Transverse colon (tissue), 4 donors: Measurements from ENCODE around the gene NKX1-1. TPM values are rescaled to one million over a fixed set of nuclear protein-coding genes. Genes with fewer than 3 reads are reported as not detected.

Experiments
- DNase-seq: peaks from one replicate; pipeline ENCODE4 v3.0.0-alpha.2; 2019
- H3K27ac ChIP-seq, 4 donors: fragments of 200-600 bp; sonication (generic); 2 replicates each; pipeline ENCODE4 v1.5.1; 2016 to 2018; ENCODE audit warnings: inconsistent platforms in 4 of 4
- H3K27me3 ChIP-seq: fragments of 200-600 bp; sonication (generic); 2 replicates; pipeline ENCODE4 v1.5.1; 2017; ENCODE audit warnings: inconsistent platforms
- H3K36me3 ChIP-seq, 4 donors: fragments of 200-600 bp; sonication (generic); 2 replicates each; pipeline ENCODE4 v1.5.1; 2017 to 2019; ENCODE audit warnings: inconsistent platforms in 4 of 4
- H3K4me1 ChIP-seq, 4 donors: fragments of 200-600 bp; sonication (generic); 2 replicates each; pipeline ENCODE4 v1.5.1; 2017 to 2020; ENCODE audit warnings: inconsistent platforms in 4 of 4
- H3K4me3 ChIP-seq, 4 donors: fragments of 200-600 bp; sonication (generic); 1 replicate in 1 of 4; 2 replicates in 3 of 4; pipeline versions ENCODE4 v1.5.1 to v1.6.1; 2017 to 2019; ENCODE audit warnings: inconsistent platforms in 4 of 4
- H3K9me3 ChIP-seq, 2 donors: fragments of 200-600 bp; sonication (generic); 2 replicates each; pipeline ENCODE4 v1.5.1; 2017 to 2019; ENCODE audit warnings: inconsistent platforms in 2 of 2
- EP300 ChIP-seq: sonication (generic); formaldehyde crosslinking; IDR thresholded peaks from one replicate; pipeline ENCODE4 v1.6.1; 2017; ENCODE audit warnings: antibody characterized with exemption, low read depth
- POLR2A ChIP-seq: fragments of 450-650 bp; IDR thresholded peaks from one replicate; pipeline ENCODE4 v1.6.1; 2016; ENCODE audit warnings: antibody characterized with exemption, mild to moderate bottlenecking, moderate library complexity
- POLR2AphosphoS5 ChIP-seq, 3 donors: sonication (generic); formaldehyde crosslinking; IDR thresholded peaks; one replicate each; pipeline ENCODE4 v1.6.1; 2016; ENCODE audit warnings: antibody characterized with exemption in 3 of 3
- WGBS, 2 donors: methylation state at CpG; one replicate each; pipeline ENCODE4 v1.1.5; 2018; ENCODE audit warnings: low coverage in 1 of 2; 5-methylcytosine and 5-hydroxymethylcytosine counted together
- in situ Hi-C, 4 donors: fragments of 200-750 bp; cut with MboI; loops; one replicate each; pipeline versions ENCODE4 v1.15.0 to v1.15.1; 2017; ENCODE audit warnings: low sequenced_read_pairs in 3 of 4, low pct_ligation_motif_present in 1 of 4, low pct_unique_long_range_greater_than_20kb in 1 of 4
- intact Hi-C: fragments of 100-400 bp; cut with DNase I; formaldehyde crosslinking; loops from one replicate; pipeline ENCODE4 v1.15.1; 2023; ENCODE audit warnings: low total_unique reads
- total RNA-seq, 4 donors: library from RNA; depleted of rRNA; stranded (reverse); fragments of >200 nt; gene quantifications; one replicate each; pipeline ENCODE4 v1.1.0, GENCODE V29; 2016
- TF ChIP-seq, protein P1 (sequence below), 5 experiments: fragments of 200-600 bp in 3 of 5; fragments of 450-650 bp in 2 of 5; sonication (generic) in 3 of 5; IDR thresholded peaks; 1 replicate in 2 of 5; 2 replicates in 3 of 5; pipeline ENCODE4 v1.5.1; 2016 to 2017; ENCODE audit warnings: antibody characterized with exemption in 5 of 5, inconsistent platforms in 3 of 5, mild to moderate bottlenecking in 2 of 5, moderate library complexity in 1 of 5

Gene NKX1-1
- total RNA-seq, 4 donors from 2014 or later = not detected

- in situ Hi-C loops (loop anchor here in 3 of 4 donors (10.0 to 25.0 kb wide), 3 partner anchors 224 to 279 kb away; no protein-coding TSS in a partner anchor), intact Hi-C loops (loop anchor here (5.0 kb wide), 1 partner anchor 269 kb away; no protein-coding TSS in a partner anchor)
- Histone ChIP-seq H3K36me3 (no peaks in the 10 kb centered on the region), H3K9me3 (no peaks in the 10 kb centered on the region), H3K27ac (no peak overlapping the region), H3K4me3 (no peak overlapping the region), H3K4me1 (no peaks in the 10 kb centered on the region), H3K27me3 (no peaks in the 10 kb centered on the region)
- no peak for DNase-seq
- 95% methylated on average over 26 to 38 of the region's 38 CpGs for WGBS, 2 donors
- no peak for TF ChIP-seq POLR2A
- no peak for TF ChIP-seq POLR2AphosphoS5 (IDR thresholded peaks at IDR 0.05)
- TF ChIP-seq EP300 = no peak
- TF ChIP-seq, protein P1, sequence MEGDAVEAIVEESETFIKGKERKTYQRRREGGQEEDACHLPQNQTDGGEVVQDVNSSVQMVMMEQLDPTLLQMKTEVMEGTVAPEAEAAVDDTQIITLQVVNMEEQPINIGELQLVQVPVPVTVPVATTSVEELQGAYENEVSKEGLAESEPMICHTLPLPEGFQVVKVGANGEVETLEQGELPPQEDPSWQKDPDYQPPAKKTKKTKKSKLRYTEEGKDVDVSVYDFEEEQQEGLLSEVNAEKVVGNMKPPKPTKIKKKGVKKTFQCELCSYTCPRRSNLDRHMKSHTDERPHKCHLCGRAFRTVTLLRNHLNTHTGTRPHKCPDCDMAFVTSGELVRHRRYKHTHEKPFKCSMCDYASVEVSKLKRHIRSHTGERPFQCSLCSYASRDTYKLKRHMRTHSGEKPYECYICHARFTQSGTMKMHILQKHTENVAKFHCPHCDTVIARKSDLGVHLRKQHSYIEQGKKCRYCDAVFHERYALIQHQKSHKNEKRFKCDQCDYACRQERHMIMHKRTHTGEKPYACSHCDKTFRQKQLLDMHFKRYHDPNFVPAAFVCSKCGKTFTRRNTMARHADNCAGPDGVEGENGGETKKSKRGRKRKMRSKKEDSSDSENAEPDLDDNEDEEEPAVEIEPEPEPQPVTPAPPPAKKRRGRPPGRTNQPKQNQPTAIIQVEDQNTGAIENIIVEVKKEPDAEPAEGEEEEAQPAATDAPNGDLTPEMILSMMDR (IDR thresholded peaks at IDR 0.05) = no peak
Measured at GRCh38 chr4:1358421-1359143, 47.7 kb downstream of the NKX1-1 start.

DNA sequence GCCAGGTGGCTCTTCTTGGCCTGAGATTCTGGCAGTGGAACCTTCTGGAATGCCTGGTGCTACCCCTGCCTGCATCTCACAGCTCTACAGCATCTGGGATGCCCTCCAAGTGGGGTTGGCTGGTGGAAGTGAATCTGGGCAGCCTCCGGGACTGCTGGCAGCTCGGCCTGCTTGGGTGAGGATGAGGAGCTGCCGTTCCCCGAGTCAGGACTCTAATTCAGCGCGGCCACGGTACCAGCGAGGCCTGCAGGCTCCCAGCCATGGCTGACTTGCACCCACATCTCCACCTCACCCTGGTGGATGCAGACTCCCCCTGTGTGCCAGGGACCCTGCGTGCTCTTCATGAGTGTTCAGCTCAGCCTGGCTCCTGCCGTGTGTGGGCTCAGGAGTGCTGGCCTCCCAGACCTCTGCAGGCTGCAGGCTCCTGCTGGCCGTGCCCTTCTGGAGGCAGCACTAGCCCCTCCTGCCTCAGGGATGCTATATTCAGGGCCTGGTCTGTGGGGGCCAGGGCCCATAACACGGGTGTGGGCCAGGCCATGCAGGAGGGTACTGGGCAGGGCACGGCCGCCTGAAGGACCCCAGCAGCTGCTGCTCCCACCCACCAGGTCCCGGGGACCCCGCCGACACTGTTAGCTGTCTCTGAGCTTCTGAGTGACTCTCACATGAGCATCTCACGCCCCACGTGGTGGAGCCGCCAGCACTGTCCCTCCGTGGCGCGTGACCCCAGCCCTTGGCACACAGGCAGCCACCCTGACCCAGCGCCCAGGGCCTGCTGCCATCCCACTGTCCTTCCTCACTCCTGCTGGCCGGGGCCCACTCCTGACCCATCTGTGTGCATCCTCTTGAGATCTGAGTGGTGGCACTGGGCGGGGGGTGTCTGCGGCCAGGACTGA is 48.6 kb downstream of the NKX1-1 start:
- Histone ChIP-seq H3K9me3 (no peaks in the 10 kb centered on the region), H3K4me3 (no peak overlapping the region), H3K4me1 (no peaks in the 10 kb centered on the region), H3K27me3 (no peaks in the 10 kb centered on the region), H3K36me3 (no peaks in the 10 kb centered on the region), H3K27ac (no peak overlapping the region)
- in situ Hi-C loops = loop anchor here in 3 of 4 donors (10.0 to 25.0 kb wide), 3 partner anchors 223 to 280 kb away; no protein-coding TSS in a partner anchor
- DNase-seq = no peak
- WGBS, 2 donors = 94% methylated on average over 26 of the region's 27 CpGs; no CpG with 5 or more reads in 1 of the 2 donors
- intact Hi-C loops = loop anchor here (5.0 kb wide), 1 partner anchor 270 kb away; no protein-coding TSS in a partner anchor
- TF ChIP-seq POLR2A = no peak
- TF ChIP-seq EP300 = no peak
- TF ChIP-seq, protein P1 (IDR thresholded peaks at IDR 0.05) = no peak
- no peak for TF ChIP-seq POLR2AphosphoS5 (IDR thresholded peaks at IDR 0.05)

DNA sequence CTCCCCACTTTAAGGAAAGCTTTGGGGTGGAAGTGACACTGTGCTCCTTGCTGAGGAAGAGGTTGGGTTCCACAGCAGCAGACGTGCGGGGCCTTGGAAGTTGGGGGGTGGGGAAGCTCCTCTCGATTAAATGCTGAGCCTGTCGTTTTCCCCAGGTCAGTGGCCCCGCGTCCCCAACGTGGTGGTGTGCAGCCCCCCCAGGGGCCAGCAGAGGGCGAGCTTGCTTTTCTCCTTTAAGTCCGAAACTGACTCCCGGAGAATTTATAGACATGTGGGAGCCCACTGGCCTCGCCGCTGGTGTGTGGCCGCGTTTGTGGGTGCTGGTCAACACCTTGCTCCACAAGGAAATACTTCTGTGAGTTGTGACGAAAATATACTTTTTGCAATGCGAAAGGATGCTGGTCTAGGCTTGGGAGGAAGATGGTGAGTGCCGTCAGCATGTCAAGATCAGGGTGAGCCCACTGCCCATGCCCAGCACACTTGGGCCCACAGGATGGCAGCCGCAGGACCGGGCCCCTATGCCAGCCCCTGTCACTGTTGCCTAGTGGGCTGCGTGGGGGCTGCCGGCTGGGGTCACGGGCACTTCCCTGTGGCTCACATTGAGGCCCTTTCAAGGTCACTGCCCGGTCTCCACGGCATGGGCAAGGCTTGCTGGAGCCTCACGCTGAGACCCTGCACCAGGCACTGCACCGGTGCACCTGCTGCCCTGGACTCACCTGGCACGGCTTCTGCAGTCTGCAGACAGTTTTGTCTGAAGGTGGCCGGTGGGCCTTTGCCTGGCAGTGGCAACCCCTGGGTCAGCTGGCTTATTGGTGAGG is 49.9 kb downstream of the NKX1-1 start:
- peaks cover 0 to 6% (median 3%) of the 10 kb centered on the region in 4 donors for H3K4me1 ChIP-seq
- intact Hi-C loops (loop anchor here (5.0 kb wide), 1 partner anchor 271 kb away; no protein-coding TSS in a partner anchor), in situ Hi-C loops (loop anchor here in 3 of 4 donors (10.0 to 25.0 kb wide), 3 partner anchors 222 to 281 kb away; no protein-coding TSS in a partner anchor)
- H3K9me3 ChIP-seq = no peaks in the 10 kb centered on the region
- no peaks in the 10 kb centered on the region for H3K36me3 ChIP-seq
- no peak overlapping the region for H3K27ac ChIP-seq
- WGBS, 2 donors = 59% methylated on average over 23 of the region's 28 CpGs; no CpG with 5 or more reads in 1 of the 2 donors
- TF ChIP-seq, protein P1 (IDR thresholded peaks at IDR 0.05) = peak; percentile 64 to 82 (median 76)
- no peak for TF ChIP-seq EP300
- TF ChIP-seq POLR2A = no peak
- TF ChIP-seq POLR2AphosphoS5 (IDR thresholded peaks at IDR 0.05) = no peak
- no peaks in the 10 kb centered on the region for H3K27me3 ChIP-seq
- no peak overlapping the region for H3K4me3 ChIP-seq
- DNase-seq = peak; percentile 52
